Measurements from ENCODE around the gene SIRT2. TPM values are rescaled to one million over a fixed set of nuclear protein-coding genes. Genes with fewer than 3 reads are reported as not detected.
A peak's percentile ranks its signal among the peaks of the same experiment; 100 is the strongest.

SIRT2 gene
- total RNA-seq, 1 experiment from 2014 or later = 15.4 TPM

DNA sequence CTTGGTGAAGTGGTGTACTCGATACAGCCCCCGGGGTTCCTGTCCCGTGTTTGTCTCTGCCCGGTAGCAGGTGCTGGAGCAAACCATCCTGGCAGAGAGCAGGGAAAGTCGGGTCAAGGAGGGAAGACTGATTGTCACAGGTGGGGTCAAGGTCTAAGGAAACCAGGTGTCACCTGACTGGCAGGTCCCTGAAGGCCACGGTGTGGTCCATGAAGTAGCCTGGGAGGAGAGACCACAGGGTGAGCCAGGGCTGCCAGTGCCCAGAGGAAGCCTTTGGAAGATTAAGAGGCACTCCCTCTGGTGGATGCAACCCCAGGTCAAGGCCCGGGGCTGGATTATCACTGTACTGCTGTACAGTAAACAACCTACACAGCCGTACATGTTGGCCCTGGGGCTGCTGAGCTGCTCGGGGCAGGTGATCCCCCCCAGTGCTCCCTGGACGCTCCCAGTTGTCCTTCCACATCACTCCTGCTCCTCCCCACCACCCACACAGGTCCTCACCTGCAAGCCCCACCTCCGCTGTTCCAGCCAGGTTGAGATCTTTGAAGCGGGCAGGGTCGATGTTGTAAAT, 18.6 kb upstream of the SIRT2 start:
- H3K27ac ChIP-seq (ENCODE audit: low read depth, low read length) = no peak overlapping the region
- H2AFZ ChIP-seq (ENCODE audit: low read depth, low read length, poor library complexity, severe bottlenecking) = no peak overlapping the region
- no peaks in the 10 kb centered on the region for H3K79me2 ChIP-seq (ENCODE audit: insufficient read depth, low read length)
- ATAC-seq (peak; percentile 73), DNase-seq (ENCODE audit: low read depth, low spot score) (no peak)
- peaks cover 2 to 6% of the 10 kb centered on the region in 2 experiments; a peak in 2 of 4 replicates for H3K36me3 ChIP-seq (ENCODE audit: control insufficient read depth in 1 of 2, insufficient read depth in 2 of 2, low read length in 2 of 2)
- no peaks in the 10 kb centered on the region for H3K9me3 ChIP-seq (ENCODE audit: control insufficient read depth in 1 of 2, insufficient read depth in 1 of 2, low read depth in 1 of 2, low read length in 2 of 2)
- H3K4me2 ChIP-seq (ENCODE audit: low read length) = no peak overlapping the region
- ChIA-PET RAD21 (ENCODE audit: low non-redundant PET in 1 of 2, low total read pairs in 2 of 2, uncharacterized antibody in 2 of 2, unreplicated experiment in 2 of 2) (no interaction called here), POLR2A (interaction anchor here (0.7 kb wide), 1 partner anchor 11 kb away, joined by 5 read pairs; no protein-coding TSS in a partner anchor), CTCF (interaction anchor here (2.3 kb wide), 1 partner anchor 12 kb away, joined by 10 read pairs; the partner anchor contains the start of genes MRPS12 and SARS2)
- no peaks in the 10 kb centered on the region for H4K20me1 ChIP-seq (ENCODE audit: insufficient read depth)
- no peak overlapping the region for H3K4me3 ChIP-seq (replicated peaks in 1 of 2; ENCODE audit: low read depth in 1 of 2, low read length in 2 of 2)
- no peaks in the 10 kb centered on the region for H3K4me1 ChIP-seq (ENCODE audit: control insufficient read depth in 1 of 2, insufficient read depth in 2 of 2, low read length in 2 of 2)
- H3K27me3 ChIP-seq (ENCODE audit: insufficient read depth, low read length) = no peaks in the 10 kb centered on the region
- TF ChIP-seq SIN3A (IDR thresholded peaks at IDR 0.05; ENCODE audit: low read depth) (no peak), RAD21 (IDR thresholded peaks at IDR 0.05; ENCODE audit: low read depth) (peak; percentile 33; the same call in 1 of the 2 replicates)
- no peak overlapping the region for H3K9ac ChIP-seq (ENCODE audit: low read length)
- BruUV-seq (replicated peaks) = no TSS peak
- no peaks in the 10 kb centered on the region for H3K9me2 ChIP-seq (ENCODE audit: insufficient read depth)
- intact Hi-C loops (cut with micrococcal nuclease) = no loop called here

DNA sequence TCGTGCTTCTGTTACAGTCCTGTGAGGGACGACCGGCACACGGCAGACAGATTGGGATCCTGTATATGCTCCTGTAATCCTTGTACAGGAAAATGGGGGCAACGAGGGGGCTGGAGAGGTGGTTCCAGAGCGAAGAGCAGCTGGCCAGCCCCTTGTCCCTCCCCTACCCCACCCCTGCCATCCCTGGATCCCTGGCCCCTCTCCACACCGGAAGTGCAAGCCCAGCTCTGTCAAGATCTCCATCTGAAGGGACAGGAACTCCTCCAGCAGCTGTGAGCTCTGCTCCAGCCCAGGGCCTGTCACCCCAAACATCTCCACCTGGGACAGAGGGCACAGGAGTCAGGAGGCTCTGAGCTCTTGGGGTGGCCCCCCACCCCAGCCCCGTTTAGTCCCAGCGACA, 18.1 kb upstream of the SIRT2 start:
- CTCF ChIA-PET = no interaction called here
- H3K9me3 ChIP-seq (ENCODE audit: control insufficient read depth in 1 of 2, insufficient read depth in 1 of 2, low read depth in 1 of 2, low read length in 2 of 2) = no peaks in the 10 kb centered on the region
- TF ChIP-seq ZFX (IDR thresholded peaks at IDR 0.05) (no peak), JUND (IDR thresholded peaks at IDR 0.05) (no peak), SP1 (IDR thresholded peaks at IDR 0.05; ENCODE audit: low read depth) (no peak), SIN3A (IDR thresholded peaks at IDR 0.05; ENCODE audit: low read depth) (no peak), SRF (IDR thresholded peaks at IDR 0.05; ENCODE audit: low read depth) (no peak), FOSL1 (IDR thresholded peaks at IDR 0.05; ENCODE audit: low read depth) (no peak), ELF1 (IDR thresholded peaks at IDR 0.05; ENCODE audit: borderline replicate concordance, low read depth) (no peak)
- TF ChIP-seq, protein P1, sequence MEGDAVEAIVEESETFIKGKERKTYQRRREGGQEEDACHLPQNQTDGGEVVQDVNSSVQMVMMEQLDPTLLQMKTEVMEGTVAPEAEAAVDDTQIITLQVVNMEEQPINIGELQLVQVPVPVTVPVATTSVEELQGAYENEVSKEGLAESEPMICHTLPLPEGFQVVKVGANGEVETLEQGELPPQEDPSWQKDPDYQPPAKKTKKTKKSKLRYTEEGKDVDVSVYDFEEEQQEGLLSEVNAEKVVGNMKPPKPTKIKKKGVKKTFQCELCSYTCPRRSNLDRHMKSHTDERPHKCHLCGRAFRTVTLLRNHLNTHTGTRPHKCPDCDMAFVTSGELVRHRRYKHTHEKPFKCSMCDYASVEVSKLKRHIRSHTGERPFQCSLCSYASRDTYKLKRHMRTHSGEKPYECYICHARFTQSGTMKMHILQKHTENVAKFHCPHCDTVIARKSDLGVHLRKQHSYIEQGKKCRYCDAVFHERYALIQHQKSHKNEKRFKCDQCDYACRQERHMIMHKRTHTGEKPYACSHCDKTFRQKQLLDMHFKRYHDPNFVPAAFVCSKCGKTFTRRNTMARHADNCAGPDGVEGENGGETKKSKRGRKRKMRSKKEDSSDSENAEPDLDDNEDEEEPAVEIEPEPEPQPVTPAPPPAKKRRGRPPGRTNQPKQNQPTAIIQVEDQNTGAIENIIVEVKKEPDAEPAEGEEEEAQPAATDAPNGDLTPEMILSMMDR (IDR thresholded peaks at IDR 0.05 in 2 of 3, conservative IDR thresholded peaks at IDR 0.05 in 1 of 3; ENCODE audit: borderline replicate concordance in 1 of 3, insufficient read depth in 1 of 3, low read depth in 2 of 3, low read length in 2 of 3) = no peak
- TF ChIP-seq, protein P2, sequence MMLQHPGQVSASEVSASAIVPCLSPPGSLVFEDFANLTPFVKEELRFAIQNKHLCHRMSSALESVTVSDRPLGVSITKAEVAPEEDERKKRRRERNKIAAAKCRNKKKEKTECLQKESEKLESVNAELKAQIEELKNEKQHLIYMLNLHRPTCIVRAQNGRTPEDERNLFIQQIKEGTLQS (IDR thresholded peaks at IDR 0.05) = no peak
- H3K4me2 ChIP-seq (ENCODE audit: low read length) = no peak overlapping the region
- H3K36me3 ChIP-seq (ENCODE audit: control insufficient read depth in 1 of 2, insufficient read depth in 2 of 2, low read length in 2 of 2) = peaks cover 2 to 6% of the 10 kb centered on the region in 2 experiments; a peak in 2 of 4 replicates
- H3K27me3 ChIP-seq (ENCODE audit: insufficient read depth, low read length) = no peaks in the 10 kb centered on the region
- H2AFZ ChIP-seq (ENCODE audit: low read depth, low read length, poor library complexity, severe bottlenecking) = no peak overlapping the region
- no peaks in the 10 kb centered on the region for H3K9me2 ChIP-seq (ENCODE audit: insufficient read depth)
- POLR2A ChIA-PET = interaction anchor here (0.7 kb wide), 1 partner anchor 11 kb away, joined by 5 read pairs; no protein-coding TSS in a partner anchor
- H3K4me1 ChIP-seq (ENCODE audit: control insufficient read depth in 1 of 2, insufficient read depth in 2 of 2, low read length in 2 of 2) = no peaks in the 10 kb centered on the region
- intact Hi-C loops (cut with micrococcal nuclease) = no loop called here
- H4K20me1 ChIP-seq (ENCODE audit: insufficient read depth) = no peaks in the 10 kb centered on the region
- H3K4me3 ChIP-seq (replicated peaks in 1 of 2; ENCODE audit: low read depth in 1 of 2, low read length in 2 of 2) = no peak overlapping the region
- no peak overlapping the region for H3K27ac ChIP-seq (ENCODE audit: low read depth, low read length)
- ATAC-seq = no peak
- H3K9ac ChIP-seq (ENCODE audit: low read length) = no peak overlapping the region
- DNase-seq (ENCODE audit: low read depth, low spot score) = no peak
- no peaks in the 10 kb centered on the region for H3K79me2 ChIP-seq (ENCODE audit: insufficient read depth, low read length)
- RAD21 ChIA-PET (ENCODE audit: low non-redundant PET in 1 of 2, low total read pairs in 2 of 2, uncharacterized antibody in 2 of 2, unreplicated experiment in 2 of 2) = no interaction called here
- no TSS peak for BruUV-seq (replicated peaks)

Measured in HCT116 (cell line).